ENCODE data around the gene CGNL1.

- TF ChIP-seq POLR2AphosphoS5 (IDR thresholded peaks at IDR 0.05) (no peak), POLR2A (IDR thresholded peaks at IDR 0.05; ENCODE audit: low read depth) (no peak), CTCF (IDR thresholded peaks at IDR 0.05) (no peak)
Measured at GRCh38 chr15:57477736-57478522, 101.6 kb downstream of the CGNL1 start.

Data from esophagus muscularis mucosa (tissue), 3 donors.